ENCODE data around the gene CELA2B. TPM values are rescaled to one million over a fixed set of nuclear protein-coding genes. Genes with fewer than 3 reads are reported as not detected.

CELA2B gene
- total and polyA plus RNA-seq, 5 donors from 2014 or later: not detected

- Mint-ChIP-seq H3K36me3 (peaks cover 26% of the 10 kb centered on the region), H3K9me3 (no peaks in the 10 kb centered on the region), H3K27me3 (no peaks in the 10 kb centered on the region), H3K4me1 (peaks cover 0 to 6% (median 0%) of the 10 kb centered on the region in 4 donors), H3K27ac (no peak overlapping the region), H3K4me3 (no peak overlapping the region)
- Histone ChIP-seq H3K36me3 (ENCODE audit: control insufficient read depth, insufficient read depth, low read length) (peaks cover 7% of the 10 kb centered on the region), H3K27ac (ENCODE audit: insufficient read depth, low read length, poor library complexity, severe bottlenecking) (no peak overlapping the region), H3K27me3 (ENCODE audit: control insufficient read depth, insufficient read depth, low read length) (no peaks in the 10 kb centered on the region), H3K4me1 (ENCODE audit: control insufficient read depth, insufficient read depth, low read length, poor library complexity, severe bottlenecking) (no peaks in the 10 kb centered on the region), H3K4me3 (ENCODE audit: low read depth, low read length) (no peak overlapping the region), H3K9me3 (ENCODE audit: control insufficient read depth in 2 of 2, low read length in 2 of 2) (no peaks in the 10 kb centered on the region)
- no peak for DNase-seq
- ATAC-seq (ENCODE audit: low read depth in 2 of 2): no peak
These were observed 24.6 kb downstream of the CELA2B start for GRCh38 chr1:15500184-15501178.

GRCh38 chr1:15501208-15502032 is 25.5 kb downstream of the CELA2B start:
- H3K4me3 ChIP-seq (ENCODE audit: low read depth, low read length): no peak overlapping the region
- no peaks in the 10 kb centered on the region for H3K9me3 ChIP-seq (ENCODE audit: control insufficient read depth in 2 of 2, low read length in 2 of 2)
- H3K36me3 Mint-ChIP-seq: peaks cover 17% of the 10 kb centered on the region
- DNase-seq (peak in 2 of 3 donors; percentile 21 to 64), ATAC-seq (ENCODE audit: low read depth in 2 of 2) (peak in 1 of 2 donors; percentile 40)
- no peak overlapping the region for H3K27ac Mint-ChIP-seq
- H3K4me3 Mint-ChIP-seq: no peak overlapping the region
- no peaks in the 10 kb centered on the region for H3K4me1 ChIP-seq (ENCODE audit: control insufficient read depth, insufficient read depth, low read length, poor library complexity, severe bottlenecking)
- H3K27me3 ChIP-seq (ENCODE audit: control insufficient read depth, insufficient read depth, low read length): no peaks in the 10 kb centered on the region
- H3K36me3 ChIP-seq (ENCODE audit: control insufficient read depth, insufficient read depth, low read length): peaks cover 7% of the 10 kb centered on the region
- H3K27ac ChIP-seq (ENCODE audit: insufficient read depth, low read length, poor library complexity, severe bottlenecking): no peak overlapping the region
- no peaks in the 10 kb centered on the region for H3K9me3 Mint-ChIP-seq
- H3K27me3 Mint-ChIP-seq: no peaks in the 10 kb centered on the region
- peaks cover 0 to under 1% (median 0%) of the 10 kb centered on the region in 4 donors for H3K4me1 Mint-ChIP-seq

- peaks cover 7% of the 10 kb centered on the region for H3K36me3 ChIP-seq (ENCODE audit: control insufficient read depth, insufficient read depth, low read length)
- Mint-ChIP-seq H3K4me3 (no peak overlapping the region), H3K27ac (no peak overlapping the region), H3K27me3 (no peaks in the 10 kb centered on the region), H3K4me1 (peaks cover 0 to 7% (median 3%) of the 10 kb centered on the region in 4 donors), H3K36me3 (peaks cover 8% of the 10 kb centered on the region), H3K9me3 (no peaks in the 10 kb centered on the region)
- no peaks in the 10 kb centered on the region for H3K9me3 ChIP-seq (ENCODE audit: control insufficient read depth in 2 of 2, low read length in 2 of 2)
- ATAC-seq (ENCODE audit: low read depth in 2 of 2): no peak
- no peaks in the 10 kb centered on the region for H3K27me3 ChIP-seq (ENCODE audit: control insufficient read depth, insufficient read depth, low read length)
- H3K27ac ChIP-seq (ENCODE audit: insufficient read depth, low read length, poor library complexity, severe bottlenecking): no peak overlapping the region
- H3K4me1 ChIP-seq (ENCODE audit: control insufficient read depth, insufficient read depth, low read length, poor library complexity, severe bottlenecking): no peaks in the 10 kb centered on the region
- H3K4me3 ChIP-seq (ENCODE audit: low read depth, low read length): no peak overlapping the region
- DNase-seq: no peak
These were observed 28.5 kb downstream of the CELA2B start for GRCh38 chr1:15504436-15504835.

GRCh38 chr1:15506831-15507230 is 30.9 kb downstream of the CELA2B start:
- no peaks in the 10 kb centered on the region for H3K9me3 ChIP-seq (ENCODE audit: control insufficient read depth in 2 of 2, low read length in 2 of 2)
- no peaks in the 10 kb centered on the region for H3K4me1 ChIP-seq (ENCODE audit: control insufficient read depth, insufficient read depth, low read length, poor library complexity, severe bottlenecking)
- ATAC-seq (ENCODE audit: low read depth in 2 of 2) (no peak), DNase-seq (no peak)
- Mint-ChIP-seq H3K36me3 (peaks cover 8% of the 10 kb centered on the region), H3K4me1 (peaks cover 0 to 21% (median 7%) of the 10 kb centered on the region in 4 donors), H3K27me3 (no peaks in the 10 kb centered on the region), H3K4me3 (no peak overlapping the region), H3K27ac (no peak overlapping the region), H3K9me3 (no peaks in the 10 kb centered on the region)
- H3K4me3 ChIP-seq (ENCODE audit: low read depth, low read length): no peak overlapping the region
- no peaks in the 10 kb centered on the region for H3K27me3 ChIP-seq (ENCODE audit: control insufficient read depth, insufficient read depth, low read length)
- no peak overlapping the region for H3K27ac ChIP-seq (ENCODE audit: insufficient read depth, low read length, poor library complexity, severe bottlenecking)
- H3K36me3 ChIP-seq (ENCODE audit: control insufficient read depth, insufficient read depth, low read length): peaks cover 8% of the 10 kb centered on the region

- Histone ChIP-seq H3K36me3 (ENCODE audit: control insufficient read depth, insufficient read depth, low read length) (peaks cover 8% of the 10 kb centered on the region), H3K27me3 (ENCODE audit: control insufficient read depth, insufficient read depth, low read length) (no peaks in the 10 kb centered on the region), H3K27ac (ENCODE audit: insufficient read depth, low read length, poor library complexity, severe bottlenecking) (no peak overlapping the region), H3K4me3 (ENCODE audit: low read depth, low read length) (no peak overlapping the region), H3K9me3 (ENCODE audit: control insufficient read depth in 2 of 2, low read length in 2 of 2) (no peaks in the 10 kb centered on the region), H3K4me1 (ENCODE audit: control insufficient read depth, insufficient read depth, low read length, poor library complexity, severe bottlenecking) (no peaks in the 10 kb centered on the region)
- no peak overlapping the region for H3K27ac Mint-ChIP-seq
- peaks cover 10% of the 10 kb centered on the region for H3K36me3 Mint-ChIP-seq
- ATAC-seq (ENCODE audit: low read depth in 2 of 2) (no peak), DNase-seq (no peak)
- no peaks in the 10 kb centered on the region for H3K27me3 Mint-ChIP-seq
- peaks cover 0 to 21% (median 9%) of the 10 kb centered on the region in 4 donors for H3K4me1 Mint-ChIP-seq
- no peak overlapping the region for H3K4me3 Mint-ChIP-seq
- H3K9me3 Mint-ChIP-seq: no peaks in the 10 kb centered on the region
These were observed 31.4 kb downstream of the CELA2B start for GRCh38 chr1:15507278-15507677.

GRCh38 chr1:15508700-15509487 is 33.0 kb downstream of the CELA2B start:
- Mint-ChIP-seq H3K9me3 (no peaks in the 10 kb centered on the region), H3K4me1 (peaks cover 0 to 23% (median 12%) of the 10 kb centered on the region in 4 donors), H3K27ac (peak overlapping the region in 2 of 3 donors; percentile 4 to 42), H3K36me3 (peaks cover 13% of the 10 kb centered on the region), H3K4me3 (peak overlapping the region in 1 of 4 donors; percentile 26), H3K27me3 (no peaks in the 10 kb centered on the region)
- Histone ChIP-seq H3K4me3 (ENCODE audit: low read depth, low read length) (no peak overlapping the region), H3K27ac (ENCODE audit: insufficient read depth, low read length, poor library complexity, severe bottlenecking) (no peak overlapping the region), H3K9me3 (ENCODE audit: control insufficient read depth in 2 of 2, low read length in 2 of 2) (no peaks in the 10 kb centered on the region), H3K27me3 (ENCODE audit: control insufficient read depth, insufficient read depth, low read length) (no peaks in the 10 kb centered on the region), H3K36me3 (ENCODE audit: control insufficient read depth, insufficient read depth, low read length) (peaks cover 8% of the 10 kb centered on the region), H3K4me1 (ENCODE audit: control insufficient read depth, insufficient read depth, low read length, poor library complexity, severe bottlenecking) (no peaks in the 10 kb centered on the region)
- no peak for ATAC-seq (ENCODE audit: low read depth in 2 of 2)
- DNase-seq: no peak

GRCh38 chr1:15509586-15509985 is 33.7 kb downstream of the CELA2B start:
- peaks cover 3% of the 10 kb centered on the region for H3K4me1 ChIP-seq (ENCODE audit: control insufficient read depth, insufficient read depth, low read length, poor library complexity, severe bottlenecking)
- no peaks in the 10 kb centered on the region for H3K9me3 Mint-ChIP-seq
- DNase-seq: peak in 1 of 3 donors; percentile 30
- H3K4me3 Mint-ChIP-seq: no peak overlapping the region
- no peaks in the 10 kb centered on the region for H3K27me3 Mint-ChIP-seq
- H3K27me3 ChIP-seq (ENCODE audit: control insufficient read depth, insufficient read depth, low read length): no peaks in the 10 kb centered on the region
- no peak overlapping the region for H3K4me3 ChIP-seq (ENCODE audit: low read depth, low read length)
- peaks cover 3% of the 10 kb centered on the region for H3K36me3 ChIP-seq (ENCODE audit: control insufficient read depth, insufficient read depth, low read length)
- peaks cover 19% of the 10 kb centered on the region for H3K36me3 Mint-ChIP-seq
- ATAC-seq (ENCODE audit: low read depth in 2 of 2): peak in 1 of 2 donors; percentile 10
- peak overlapping the region in 1 of 3 donors; percentile 71 for H3K27ac Mint-ChIP-seq
- H3K9me3 ChIP-seq (ENCODE audit: control insufficient read depth in 2 of 2, low read length in 2 of 2): no peaks in the 10 kb centered on the region
- no peak overlapping the region for H3K27ac ChIP-seq (ENCODE audit: insufficient read depth, low read length, poor library complexity, severe bottlenecking)
- H3K4me1 Mint-ChIP-seq: peaks cover 0 to 30% (median 18%) of the 10 kb centered on the region in 4 donors

Measured in CD4-positive, CD25-positive, alpha-beta regulatory T cell (primary cell).